ENCODE measurements around the gene METTL8.

DNA sequence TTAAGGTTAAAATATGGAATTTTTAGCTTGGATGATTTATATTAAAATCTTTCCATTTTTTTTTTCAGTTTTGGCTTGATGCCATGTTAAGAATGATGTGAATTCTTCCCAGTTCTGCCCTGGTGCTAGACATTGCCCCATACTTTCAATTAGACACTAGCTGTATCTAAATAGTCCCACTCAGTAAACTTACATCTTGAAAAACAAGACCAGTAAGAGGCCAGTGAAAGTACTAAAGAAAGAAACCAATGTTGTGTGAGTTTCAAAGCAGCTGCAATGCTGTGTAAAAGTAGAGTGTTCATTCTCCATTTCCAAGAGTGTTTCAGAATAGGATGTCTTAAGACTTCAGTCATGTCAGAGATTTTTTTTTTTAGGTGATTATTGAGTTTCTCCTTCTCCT lies 48.5 kb upstream of the METTL8 start:
- TF ChIP-seq, protein P1, sequence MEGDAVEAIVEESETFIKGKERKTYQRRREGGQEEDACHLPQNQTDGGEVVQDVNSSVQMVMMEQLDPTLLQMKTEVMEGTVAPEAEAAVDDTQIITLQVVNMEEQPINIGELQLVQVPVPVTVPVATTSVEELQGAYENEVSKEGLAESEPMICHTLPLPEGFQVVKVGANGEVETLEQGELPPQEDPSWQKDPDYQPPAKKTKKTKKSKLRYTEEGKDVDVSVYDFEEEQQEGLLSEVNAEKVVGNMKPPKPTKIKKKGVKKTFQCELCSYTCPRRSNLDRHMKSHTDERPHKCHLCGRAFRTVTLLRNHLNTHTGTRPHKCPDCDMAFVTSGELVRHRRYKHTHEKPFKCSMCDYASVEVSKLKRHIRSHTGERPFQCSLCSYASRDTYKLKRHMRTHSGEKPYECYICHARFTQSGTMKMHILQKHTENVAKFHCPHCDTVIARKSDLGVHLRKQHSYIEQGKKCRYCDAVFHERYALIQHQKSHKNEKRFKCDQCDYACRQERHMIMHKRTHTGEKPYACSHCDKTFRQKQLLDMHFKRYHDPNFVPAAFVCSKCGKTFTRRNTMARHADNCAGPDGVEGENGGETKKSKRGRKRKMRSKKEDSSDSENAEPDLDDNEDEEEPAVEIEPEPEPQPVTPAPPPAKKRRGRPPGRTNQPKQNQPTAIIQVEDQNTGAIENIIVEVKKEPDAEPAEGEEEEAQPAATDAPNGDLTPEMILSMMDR (IDR thresholded peaks at IDR 0.05) = no peak
- TF ChIP-seq POLR2A (IDR thresholded peaks at IDR 0.05) = no peak

All from uterus (tissue), 2 donors.